SK-N-SH (cell line): ENCODE data around the gene PSMD1. TPM values are rescaled to one million over a fixed set of nuclear protein-coding genes. Genes with fewer than 3 reads are reported as not detected.

Source experiments
- CTCF ChIA-PET: fragments of 300-600, 350-600 bp; formaldehyde crosslinking; extraction: SDS; loops from one replicate; lab custom pipeline; 2021; lab: Yijun Ruan, JAX
- POLR2A ChIA-PET: fragments of 350-600 bp; sonication (Branson Sonifier 250); formaldehyde crosslinking; extraction: SDS; loops from one replicate; lab custom pipeline; 2020; ENCODE audit warnings: antibody characterized with exemption, inconsistent platforms; lab: Yijun Ruan, JAX
- DNase-seq: peaks from one replicate; pipeline ENCODE4 v3.0.0; 2012
- H2AFZ ChIP-seq: fragments of 200-600 bp; sonication (generic); 2 replicates; pipeline ENCODE4 v1.8.1; 2016; ENCODE audit warnings: antibody characterized with exemption, mild to moderate bottlenecking, low read depth
- H3F3A ChIP-seq: fragments of 200-600 bp; sonication (generic); replicated peaks from 2 replicates; pipeline ENCODE3; 2016; ENCODE audit warnings: antibody characterized with exemption, mild to moderate bottlenecking; ENCODE audit not compliant: insufficient read depth
- H3K27ac ChIP-seq, 2 experiments: fragments of 200-500 bp in 1 of 2; fragments of 200-600 bp in 1 of 2; sonication (Bioruptor generic) in 1 of 2; sonication (generic), shearing (Covaris generic) in 1 of 2; 2 replicates each; pipeline versions ENCODE4 v1.5.1 to v1.6.1; 2014 to 2016; ENCODE audit warnings: low read depth in 2 of 2, inconsistent platforms in 1 of 2, low read length in 1 of 2, mild to moderate bottlenecking in 1 of 2, mixed read lengths in 1 of 2
- H3K27me3 ChIP-seq: fragments of 200-600 bp; sonication (generic), shearing (Covaris generic); 2 replicates; pipeline ENCODE4 v1.6.1; 2016; ENCODE audit warnings: mixed run types; ENCODE audit not compliant: insufficient read depth
- H3K36me3 ChIP-seq, 2 experiments: fragments of 200-500 bp in 1 of 2; fragments of 200-600 bp in 1 of 2; sonication (Bioruptor generic) in 1 of 2; sonication (generic) in 1 of 2; replicated peaks in 1 of 2; 2 replicates each; pipeline versions ENCODE3 to v1.5.1; 2014 to 2016; ENCODE audit warnings: low read length in 1 of 2, mild to moderate bottlenecking in 1 of 2; ENCODE audit not compliant: insufficient read depth in 2 of 2, control insufficient read depth in 1 of 2
- H3K4me1 ChIP-seq, 2 experiments: fragments of 200-500 bp in 1 of 2; fragments of 200-600 bp in 1 of 2; sonication (Bioruptor generic) in 1 of 2; sonication (generic), shearing (Covaris generic) in 1 of 2; 2 replicates each; pipeline versions ENCODE4 v1.5.1 to v1.6.1; 2014 to 2016; ENCODE audit warnings: low read depth in 1 of 2, low read length in 1 of 2, mixed run types in 1 of 2; ENCODE audit not compliant: insufficient read depth in 2 of 2, control insufficient read depth in 1 of 2
- H3K4me2 ChIP-seq: fragments of 200-600 bp; sonication (generic), shearing (Covaris generic); 2 replicates; pipeline ENCODE4 v1.6.1; 2017; ENCODE audit warnings: mixed run types
- H3K4me3 ChIP-seq, 2 experiments: fragments of 200-500 bp in 1 of 2; fragments of 200-600 bp in 1 of 2; sonication (Bioruptor generic) in 1 of 2; sonication (generic), shearing (Covaris generic) in 1 of 2; 2 replicates each; pipeline versions ENCODE4 v1.5.1 to v1.8.1; 2014 to 2016; ENCODE audit warnings: low read depth in 2 of 2, inconsistent platforms in 1 of 2, low read length in 1 of 2, mild to moderate bottlenecking in 1 of 2, mixed read lengths in 1 of 2, moderate library complexity in 1 of 2
- H3K79me2 ChIP-seq: fragments of 200-600 bp; sonication (generic); 2 replicates; pipeline ENCODE4 v1.8.1; 2017; ENCODE audit warnings: mild to moderate bottlenecking; ENCODE audit not compliant: insufficient read depth
- H3K9ac ChIP-seq: fragments of 200-600 bp; sonication (generic); 2 replicates; pipeline ENCODE4 v1.6.1; 2017; ENCODE audit warnings: mixed run types
- H3K9me2 ChIP-seq: fragments of 200-600 bp; sonication (generic); 2 replicates; pipeline ENCODE4 v1.6.1; 2017; ENCODE audit warnings: mixed run types
- H3K9me3 ChIP-seq: fragments of 200-600 bp; sonication (generic); 2 replicates; pipeline ENCODE4 v1.6.1; 2017; ENCODE audit warnings: mixed run types, mild to moderate bottlenecking, moderate library complexity
- H4K20me1 ChIP-seq: fragments of 200-600 bp; sonication (generic); 2 replicates; pipeline ENCODE4 v1.6.1; 2017; ENCODE audit warnings: mild to moderate bottlenecking, mixed run types; ENCODE audit not compliant: insufficient read depth
- CHD2 ChIP-seq: fragments of 150-350 bp; IDR thresholded peaks from 2 replicates; pipeline ENCODE4 v1.6.1; 2018; ENCODE audit warnings: low read length; ENCODE audit not compliant: partially characterized antibody
- CTCF ChIP-seq: fragments of 200-600 bp; sonication (generic); IDR thresholded peaks from 2 replicates; pipeline ENCODE4 v1.6.1; 2017; ENCODE audit warnings: antibody characterized with exemption, mild to moderate bottlenecking, moderate library complexity
- EP300 ChIP-seq, 2 experiments: IDR thresholded peaks; 2 replicates each; pipeline versions ENCODE4 v1.4.0 to v1.6.1; 2012; ENCODE audit warnings: borderline replicate concordance in 1 of 2, low read depth in 1 of 2, low read length in 1 of 2
- EZH2phosphoT487 ChIP-seq: fragments of 200-600 bp; sonication (generic); IDR thresholded peaks from 2 replicates; pipeline ENCODE4 v1.6.1; 2017; ENCODE audit warnings: low read depth, mixed run types, mild to moderate bottlenecking, antibody characterized with exemption, moderate library complexity, borderline replicate concordance
- FOXJ3 ChIP-seq: sonication (generic); formaldehyde crosslinking; IDR thresholded peaks from 2 replicates; pipeline ENCODE4 v1.5.1; 2020; ENCODE audit warnings: mild to moderate bottlenecking, missing genetic modification reagents
- FOXM1 ChIP-seq: IDR thresholded peaks from 2 replicates; pipeline ENCODE4 v1.4.0; 2012; ENCODE audit warnings: low read depth, mild to moderate bottlenecking
- GABPA ChIP-seq: IDR thresholded peaks from 2 replicates; pipeline ENCODE4 v1.4.0; 2012; ENCODE audit warnings: low read depth, mild to moderate bottlenecking
- GATA2 ChIP-seq: sonication (generic); formaldehyde crosslinking; IDR thresholded peaks from 2 replicates; pipeline ENCODE4 v1.5.0; 2020; ENCODE audit warnings: mild to moderate bottlenecking, missing genetic modification reagents
- MXI1 ChIP-seq: IDR thresholded peaks from 2 replicates; pipeline ENCODE4 v1.6.1; 2012; ENCODE audit warnings: mild to moderate bottlenecking, low read depth, low read length, improper control_type of control experiment
- NFIC ChIP-seq: IDR thresholded peaks from 2 replicates; pipeline ENCODE4 v1.4.0; 2012; ENCODE audit warnings: borderline replicate concordance
- NRF1 ChIP-seq: IDR thresholded peaks from 2 replicates; pipeline ENCODE4 v1.6.1; 2012; ENCODE audit warnings: low read depth, mild to moderate bottlenecking, low read length
- PBX3 ChIP-seq: IDR thresholded peaks from 2 replicates; pipeline ENCODE4; 2012
- POLR2AphosphoS5 ChIP-seq: IDR thresholded peaks from 2 replicates; pipeline ENCODE4 v1.6.1; 2012; ENCODE audit warnings: low read depth, low read length
- RAD21 ChIP-seq: IDR thresholded peaks from 2 replicates; pipeline ENCODE4 v1.6.1; 2012; ENCODE audit warnings: mild to moderate bottlenecking, low read length
- SMC3 ChIP-seq: IDR thresholded peaks from 2 replicates; pipeline ENCODE4 v1.6.1; 2012; ENCODE audit warnings: low read depth, low read length, improper control_type of control experiment
- TAF1 ChIP-seq: IDR thresholded peaks from 2 replicates; pipeline ENCODE4 v1.6.1; 2012; ENCODE audit warnings: low read depth, mild to moderate bottlenecking, low read length, moderate library complexity, borderline replicate concordance
- TCF12 ChIP-seq: IDR thresholded peaks from 2 replicates; pipeline ENCODE4 v1.4.0; 2012
- TEAD4 ChIP-seq: IDR thresholded peaks from 2 replicates; pipeline ENCODE4 v1.4.0; 2012; ENCODE audit warnings: mild to moderate bottlenecking, borderline replicate concordance; ENCODE audit not compliant: insufficient read depth
- WGBS: methylation state at CpG from one replicate; pipeline ENCODE4 v1.1.6; 2017; ENCODE audit warnings: low lambda C conversion rate; 5-methylcytosine and 5-hydroxymethylcytosine counted together
- polyA plus RNA-seq, 3 experiments: library from polyadenylated mRNA; depleted of rRNA; stranded (reverse); fragments of >200 nt; gene quantifications; 2 replicates each; pipeline ENCODE4 v1.2.3, GENCODE V29; 2012

PSMD1 gene
- polyA plus RNA-seq, 1 of the 3 experiments (the other 2 are of a cell fraction) = 92.3 TPM

GRCh38 chr2:231088754-231089153 is 32.1 kb downstream of the PSMD1 start:
- H3K79me2 ChIP-seq = peaks cover 12% of the 10 kb centered on the region; the same call in 1 of the 2 replicates
- H3K4me2 ChIP-seq = no peak overlapping the region
- H3K9me2 ChIP-seq = no peaks in the 10 kb centered on the region
- no peak overlapping the region for H3K27ac ChIP-seq
- no peaks in the 10 kb centered on the region for H3K4me1 ChIP-seq
- no peaks in the 10 kb centered on the region for H3K27me3 ChIP-seq
- H4K20me1 ChIP-seq = no peaks in the 10 kb centered on the region
- ChIA-PET CTCF (interaction anchor here (1.0 kb wide), 2 partner anchors 15 to 363 kb away, joined by 3 read pairs; no protein-coding TSS in a partner anchor), POLR2A (no interaction called here)
- no peak overlapping the region for H3K4me3 ChIP-seq
- no peaks in the 10 kb centered on the region for H3F3A ChIP-seq
- peaks cover 54 to 71% of the 10 kb centered on the region in 2 experiments for H3K36me3 ChIP-seq
- H3K9me3 ChIP-seq = no peaks in the 10 kb centered on the region
- H3K9ac ChIP-seq = no peak overlapping the region
- no peak for TF ChIP-seq CTCF
- no peak for TF ChIP-seq PBX3
- TF ChIP-seq CHD2 = no peak
- no peak for TF ChIP-seq NFIC
- TF ChIP-seq GATA2 (CRISPR knock-in tag) = no peak
- no peak for TF ChIP-seq FOXJ3 (CRISPR knock-in tag)
- TF ChIP-seq MXI1 = no peak
- no peak for TF ChIP-seq GABPA
- TF ChIP-seq SMC3 = no peak
- no peak for TF ChIP-seq TCF12
- TF ChIP-seq RAD21 = no peak
- no peak for TF ChIP-seq NRF1
- TF ChIP-seq TEAD4 = no peak
- no peak for TF ChIP-seq FOXM1
- TF ChIP-seq POLR2AphosphoS5 = no peak
- TF ChIP-seq TAF1 = no peak
- TF ChIP-seq EZH2phosphoT487 = no peak
- no peak for TF ChIP-seq EP300 (IDR thresholded peaks at IDR 0.05; ENCODE audit: borderline replicate concordance in 1 of 2, low read depth in 1 of 2, low read length in 1 of 2)
- no peak overlapping the region for H2AFZ ChIP-seq
- DNase-seq = no peak
- 95% methylated on average over 4 of the region's 4 CpGs for WGBS
